Panc1 (cell line): ENCODE results near the gene CCDC85C. TPM values are rescaled to one million over a fixed set of nuclear protein-coding genes. Genes with fewer than 3 reads are reported as not detected.

Experiments used
- ATAC-seq: fragments of 200-7000 bp; cut with Tn5 transposase; 2 replicates; pipeline ENCODE4 v1.9.1; 2020; ENCODE audit warnings: mild to moderate bottlenecking, moderate library complexity
- BruUV-seq: library from RNA; stranded (reverse); fragments of 400-500 nt; replicated peaks from 2 replicates; lab custom pipeline; 2021; lab: Mats Ljungman, UMichigan
- CTCF ChIA-PET: fragments of 300-600 bp; sonication (Branson Sonifier 250); formaldehyde crosslinking; loops from one replicate; lab custom pipeline; 2022; ENCODE audit warnings: antibody characterized with exemption; lab: Charles Lee
- POLR2A ChIA-PET: fragments of 300-600 bp; sonication (Branson Sonifier 250); formaldehyde crosslinking; loops from one replicate; lab custom pipeline; 2022; ENCODE audit warnings: antibody characterized with exemption; lab: Charles Lee
- DNase-seq: peaks from one replicate; pipeline ENCODE4 v3.0.0-alpha.2; 2010; ENCODE audit warnings: low read depth, low spot score
- H3K27ac ChIP-seq: 2 replicates; pipeline ENCODE4 v1.5.1; 2011; ENCODE audit warnings: mild to moderate bottlenecking, low read length, inconsistent platforms
- H3K27me3 ChIP-seq: fragments of 200-500 bp; sonication (Bioruptor generic); 2 replicates; pipeline ENCODE4 v1.6.0; 2014; ENCODE audit warnings: low read length, inconsistent platforms; ENCODE audit not compliant: control insufficient read depth, insufficient read depth
- H3K36me3 ChIP-seq: fragments of 200-500 bp; sonication (Bioruptor generic); 2 replicates; pipeline ENCODE4 v1.5.1; 2014; ENCODE audit warnings: inconsistent platforms, mild to moderate bottlenecking, low read length, moderate library complexity; ENCODE audit not compliant: control insufficient read depth, insufficient read depth
- H3K4me1 ChIP-seq: 2 replicates; pipeline ENCODE4 v1.5.1; 2011; ENCODE audit warnings: inconsistent platforms, mild to moderate bottlenecking, low read length, moderate library complexity; ENCODE audit not compliant: control insufficient read depth, insufficient read depth
- H3K4me3 ChIP-seq, 2 experiments: 2 replicates each; pipeline ENCODE4 v1.5.1; 2011 to 2012; ENCODE audit warnings: low read depth in 2 of 2, low read length in 2 of 2, mild to moderate bottlenecking in 2 of 2, inconsistent platforms in 1 of 2, moderate library complexity in 1 of 2
- H3K9me3 ChIP-seq: fragments of 200-500 bp; sonication (Bioruptor generic); 2 replicates; pipeline ENCODE4 v1.5.1; 2014; ENCODE audit warnings: low read depth, mild to moderate bottlenecking, inconsistent platforms, low read length, moderate library complexity; ENCODE audit not compliant: control insufficient read depth, insufficient read depth
- CTCF ChIP-seq: fragments of 450-650 bp; IDR thresholded peaks from 2 replicates; pipeline ENCODE4 v1.5.1; 2017; ENCODE audit warnings: mild to moderate bottlenecking
- POLR2AphosphoS5 ChIP-seq: IDR thresholded peaks from 2 replicates; pipeline ENCODE4 v1.6.1; 2012; ENCODE audit warnings: mild to moderate bottlenecking, low read depth, low read length, moderate library complexity
- REST ChIP-seq, 2 experiments: IDR thresholded peaks; 2 replicates each; pipeline ENCODE4 v1.6.1; 2011 to 2012; ENCODE audit warnings: low read depth in 2 of 2, control low read depth in 1 of 2, low read length in 1 of 2, mild to moderate bottlenecking in 1 of 2, moderate library complexity in 1 of 2; ENCODE audit not compliant: insufficient read depth in 1 of 2
- SIN3A ChIP-seq: IDR thresholded peaks from 2 replicates; pipeline ENCODE4 v1.6.1; 2012; ENCODE audit warnings: low read depth, mild to moderate bottlenecking, low read length, moderate library complexity, borderline replicate concordance; ENCODE audit not compliant: insufficient read depth
- TCF7L2 ChIP-seq: IDR thresholded peaks from 2 replicates; pipeline ENCODE4 v1.6.1; 2011; ENCODE audit warnings: mild to moderate bottlenecking, low read depth, low read length, inconsistent platforms
- in situ Hi-C: cut with HindIII; loops from 2 replicates; pipeline ENCODE4 v1.10.0; 2016; ENCODE audit warnings: low sequenced_read_pairs, low pct_unique_long_range_greater_than_20kb
- intact Hi-C: fragments of 100-400 bp; cut with micrococcal nuclease; formaldehyde crosslinking; loops from one replicate; pipeline ENCODE4 v1.10.0; 2022; ENCODE audit not compliant: unreplicated experiment
- total RNA-seq: library from RNA; stranded (reverse); gene quantifications from one replicate; pipeline ENCODE4 v1.2.1, GENCODE V29; 2021; ENCODE audit not compliant: unreplicated experiment

The CCDC85C gene
- total RNA-seq, 1 experiment from 2014 or later: 96.6 TPM

- ATAC-seq: no peak
- in situ Hi-C loops: no loop called here
- CTCF ChIA-PET: interaction anchor here (0.6 kb wide), 1 partner anchor 13 kb away, joined by 3 read pairs; no protein-coding TSS in a partner anchor
- peaks cover 56% of the 10 kb centered on the region for H3K4me1 ChIP-seq
- no peaks in the 10 kb centered on the region for H3K9me3 ChIP-seq
- intact Hi-C loops: no loop called here
- H3K27ac ChIP-seq: no peak overlapping the region
- no peaks in the 10 kb centered on the region for H3K36me3 ChIP-seq
- H3K27me3 ChIP-seq: no peaks in the 10 kb centered on the region
- POLR2A ChIA-PET: no interaction called here
- TF ChIP-seq TCF7L2 (no peak), SIN3A (no peak), CTCF (no peak), POLR2AphosphoS5 (no peak), REST (IDR thresholded peaks at IDR 0.05; ENCODE audit: insufficient read depth in 1 of 2, low read depth in 2 of 2, low read length in 1 of 2) (no peak)
- BruUV-seq: no TSS peak
- DNase-seq: no peak
- H3K4me3 ChIP-seq: no peak overlapping the region
Observed at GRCh38 chr14:99552021-99552553, 51.9 kb downstream of the CCDC85C start.

GRCh38 chr14:99551034-99551922, 52.7 kb downstream of the CCDC85C start:
- Histone ChIP-seq H3K27ac (no peak overlapping the region), H3K4me3 (no peak overlapping the region), H3K36me3 (no peaks in the 10 kb centered on the region), H3K27me3 (no peaks in the 10 kb centered on the region), H3K4me1 (peaks cover 61% of the 10 kb centered on the region), H3K9me3 (no peaks in the 10 kb centered on the region)
- TF ChIP-seq SIN3A: no peak
- TF ChIP-seq TCF7L2: no peak
- no peak for TF ChIP-seq REST (IDR thresholded peaks at IDR 0.05; ENCODE audit: insufficient read depth in 1 of 2, low read depth in 2 of 2, low read length in 1 of 2)
- no peak for TF ChIP-seq POLR2AphosphoS5
- ChIA-PET POLR2A (no interaction called here), CTCF (no interaction called here)
- no peak for DNase-seq
- in situ Hi-C loops (no loop called here), intact Hi-C loops (no loop called here)
- ATAC-seq: no peak
- BruUV-seq: no TSS peak
